Osteoblast (primary cell): Measurements from ENCODE around the gene SMARCA1. TPM values are rescaled to one million over a fixed set of nuclear protein-coding genes. Genes with fewer than 3 reads are reported as not detected.
"Not testable (repeated sequence)": the region's sequence is repeated elsewhere in the genome, so short reads cannot be mapped to it uniquely, and the experiment has no call there.

Experiments
- DNase-seq: peaks from one replicate; pipeline ENCODE4 v3.0.0; 2011; ENCODE audit warnings: low spot score, mixed read lengths; ENCODE audit not compliant: insufficient read length; ENCODE audit errors: missing footprints
- H2AFZ ChIP-seq: 2 replicates; pipeline ENCODE4 v1.6.0; 2011; ENCODE audit warnings: mild to moderate bottlenecking, low read length
- H3K27ac ChIP-seq: 2 replicates; pipeline ENCODE4 v1.5.1; 2011; ENCODE audit warnings: mild to moderate bottlenecking, low read depth, low read length, moderate library complexity
- H3K27me3 ChIP-seq: 2 replicates; pipeline ENCODE4 v1.6.0; 2012; ENCODE audit warnings: mild to moderate bottlenecking, control low read depth, inconsistent platforms, low read length, moderate library complexity; ENCODE audit not compliant: insufficient read depth
- H3K36me3 ChIP-seq: 2 replicates; pipeline ENCODE4 v1.5.1; 2011; ENCODE audit warnings: mild to moderate bottlenecking, low read length, control low read depth, moderate library complexity; ENCODE audit not compliant: insufficient read depth
- H3K4me1 ChIP-seq: 2 replicates; pipeline ENCODE4 v1.5.1; 2011; ENCODE audit warnings: mild to moderate bottlenecking, low read length, control low read depth, moderate library complexity; ENCODE audit not compliant: insufficient read depth
- H3K4me2 ChIP-seq: 2 replicates; pipeline ENCODE4 v1.6.0; 2011; ENCODE audit warnings: mild to moderate bottlenecking, low read length; ENCODE audit not compliant: insufficient read depth
- H3K4me3 ChIP-seq: fragments of 200-600 bp; sonication (generic); 3 replicates; pipeline ENCODE4 v1.5.1; 2012; ENCODE audit warnings: mild to moderate bottlenecking, low read length, inconsistent platforms; ENCODE audit not compliant: insufficient read depth
- H3K79me2 ChIP-seq: 2 replicates; pipeline ENCODE4 v1.6.0; 2012; ENCODE audit warnings: mild to moderate bottlenecking, low read length, control low read depth, inconsistent platforms; ENCODE audit not compliant: insufficient read depth
- H3K9me3 ChIP-seq: 2 replicates; pipeline ENCODE4 v1.5.1; 2011; ENCODE audit warnings: low read depth, low read length, control low read depth
- H4K20me1 ChIP-seq: 2 replicates; pipeline ENCODE4 v1.6.0; 2012; ENCODE audit warnings: mild to moderate bottlenecking, low read length, control low read depth; ENCODE audit not compliant: insufficient read depth
- total RNA-seq: library from RNA; depleted of rRNA; stranded (reverse); fragments of >200 nt; gene quantifications from 2 replicates; pipeline ENCODE4 v1.2.3, GENCODE V29; 2012
- TF ChIP-seq, protein P1 (sequence below): IDR thresholded peaks from 2 replicates; pipeline ENCODE4 v1.5.1; 2011; ENCODE audit warnings: mild to moderate bottlenecking, low read depth, low read length, moderate library complexity; ENCODE audit errors: extremely low read depth

The SMARCA1 gene
- total RNA-seq, 1 donor, result 58.6 TPM

DNA sequence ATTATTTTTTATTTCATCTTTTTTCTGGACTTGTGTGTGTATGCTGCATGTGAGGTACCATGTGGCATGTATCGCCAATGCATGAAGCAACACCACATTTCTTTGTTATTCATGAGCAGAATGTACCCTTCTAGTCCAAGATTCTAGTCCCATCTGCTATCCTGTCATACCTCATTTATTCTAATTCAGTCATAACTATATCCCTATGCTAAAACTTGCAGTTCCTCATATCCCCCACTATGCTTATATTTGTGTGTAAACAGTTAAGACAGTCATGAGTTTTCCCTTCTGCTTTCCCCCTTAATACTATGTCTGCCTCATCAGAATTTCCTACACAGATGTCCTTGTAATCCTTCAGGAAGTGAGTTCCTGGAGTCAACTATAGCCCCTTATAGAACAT lies 36.5 kb upstream of the SMARCA1 start:
- Histone ChIP-seq H2AFZ (no peak overlapping the region), H3K27ac (no peak overlapping the region), H3K79me2 (no peaks in the 10 kb centered on the region), H3K27me3 (peaks cover 2% of the 10 kb centered on the region), H3K36me3 (peaks cover 26% of the 10 kb centered on the region), H3K4me3 (no peak overlapping the region), H3K4me2 (no peak overlapping the region), H3K4me1 (no peaks in the 10 kb centered on the region), H4K20me1 (no peaks in the 10 kb centered on the region), H3K9me3 (no peaks in the 10 kb centered on the region)
- TF ChIP-seq, protein P1, sequence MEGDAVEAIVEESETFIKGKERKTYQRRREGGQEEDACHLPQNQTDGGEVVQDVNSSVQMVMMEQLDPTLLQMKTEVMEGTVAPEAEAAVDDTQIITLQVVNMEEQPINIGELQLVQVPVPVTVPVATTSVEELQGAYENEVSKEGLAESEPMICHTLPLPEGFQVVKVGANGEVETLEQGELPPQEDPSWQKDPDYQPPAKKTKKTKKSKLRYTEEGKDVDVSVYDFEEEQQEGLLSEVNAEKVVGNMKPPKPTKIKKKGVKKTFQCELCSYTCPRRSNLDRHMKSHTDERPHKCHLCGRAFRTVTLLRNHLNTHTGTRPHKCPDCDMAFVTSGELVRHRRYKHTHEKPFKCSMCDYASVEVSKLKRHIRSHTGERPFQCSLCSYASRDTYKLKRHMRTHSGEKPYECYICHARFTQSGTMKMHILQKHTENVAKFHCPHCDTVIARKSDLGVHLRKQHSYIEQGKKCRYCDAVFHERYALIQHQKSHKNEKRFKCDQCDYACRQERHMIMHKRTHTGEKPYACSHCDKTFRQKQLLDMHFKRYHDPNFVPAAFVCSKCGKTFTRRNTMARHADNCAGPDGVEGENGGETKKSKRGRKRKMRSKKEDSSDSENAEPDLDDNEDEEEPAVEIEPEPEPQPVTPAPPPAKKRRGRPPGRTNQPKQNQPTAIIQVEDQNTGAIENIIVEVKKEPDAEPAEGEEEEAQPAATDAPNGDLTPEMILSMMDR, result no peak
- peak; percentile 32 for DNase-seq

DNA sequence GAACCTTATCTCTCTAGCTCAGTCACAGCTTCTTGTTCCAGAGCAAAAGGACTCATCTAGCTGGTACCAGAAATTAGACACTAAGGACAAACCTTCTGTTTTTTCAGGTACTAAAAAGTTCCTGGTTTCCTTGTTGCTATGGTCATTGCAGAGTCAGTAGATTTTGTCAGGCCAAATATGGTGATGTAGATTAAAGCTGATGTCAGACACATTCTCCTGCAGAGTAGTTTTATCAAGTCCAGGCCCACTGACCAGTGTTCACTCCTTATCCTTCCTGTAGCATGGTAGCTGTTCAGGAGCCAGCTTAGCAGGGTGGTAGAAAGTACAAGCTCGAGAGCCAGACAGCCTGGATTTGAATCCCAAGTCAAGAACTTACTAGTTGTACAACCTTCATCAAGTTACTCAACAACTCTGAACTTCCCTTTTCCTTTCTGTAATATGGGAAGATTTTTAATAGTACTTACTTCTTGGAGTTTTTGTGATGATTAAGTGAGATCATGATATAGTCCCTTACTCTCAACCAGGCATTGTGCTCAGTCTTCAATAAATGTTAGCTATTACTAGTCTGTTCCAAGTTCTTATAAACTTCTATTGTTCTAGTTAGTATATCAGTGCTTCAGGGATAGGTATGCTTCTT lies 34.7 kb upstream of the SMARCA1 start:
- H3K4me2 ChIP-seq, result no peak overlapping the region
- no peak overlapping the region for H3K4me3 ChIP-seq
- no peaks in the 10 kb centered on the region for H3K9me3 ChIP-seq
- no peak for DNase-seq
- H3K36me3 ChIP-seq, result peaks cover 22% of the 10 kb centered on the region
- H3K79me2 ChIP-seq, result no peaks in the 10 kb centered on the region
- TF ChIP-seq, protein P1, result no peak
- no peaks in the 10 kb centered on the region for H3K4me1 ChIP-seq
- H3K27ac ChIP-seq, result no peak overlapping the region
- no peak overlapping the region for H2AFZ ChIP-seq
- no peaks in the 10 kb centered on the region for H4K20me1 ChIP-seq
- H3K27me3 ChIP-seq, result peaks cover 2% of the 10 kb centered on the region

DNA sequence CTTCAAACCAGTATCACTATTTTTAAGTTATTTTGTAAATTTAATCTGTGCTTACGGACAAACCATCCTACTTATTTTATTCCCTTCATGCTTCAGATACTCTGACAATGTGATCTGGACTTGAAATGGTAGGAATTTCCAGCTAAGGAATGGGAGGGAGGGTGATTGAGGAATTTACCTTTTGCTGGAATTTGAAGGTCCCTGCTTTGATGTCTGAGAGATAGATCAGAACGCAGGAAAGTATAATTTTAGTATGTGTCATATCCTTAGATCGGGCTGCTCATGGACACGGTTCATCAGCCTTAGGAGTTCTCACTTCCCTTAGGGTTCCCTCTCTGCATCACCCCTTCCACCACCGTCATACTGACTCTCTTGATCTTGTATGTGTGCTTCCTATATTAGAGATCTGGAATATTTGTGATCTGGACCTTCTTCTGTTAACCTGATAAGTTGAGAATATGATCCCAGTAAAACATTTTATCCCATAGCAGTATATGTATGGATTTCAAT lies 33.6 kb upstream of the SMARCA1 start:
- no peaks in the 10 kb centered on the region for H3K79me2 ChIP-seq
- peaks cover 13% of the 10 kb centered on the region for H3K36me3 ChIP-seq
- TF ChIP-seq, protein P1, result no peak
- H3K4me3 ChIP-seq, result no peak overlapping the region
- DNase-seq, result no peak
- no peak overlapping the region for H2AFZ ChIP-seq
- no peaks in the 10 kb centered on the region for H3K4me1 ChIP-seq
- H3K9me3 ChIP-seq, result no peaks in the 10 kb centered on the region
- H3K27ac ChIP-seq, result no peak overlapping the region
- no peaks in the 10 kb centered on the region for H4K20me1 ChIP-seq
- H3K27me3 ChIP-seq, result peaks cover 2% of the 10 kb centered on the region
- H3K4me2 ChIP-seq, result no peak overlapping the region

DNA sequence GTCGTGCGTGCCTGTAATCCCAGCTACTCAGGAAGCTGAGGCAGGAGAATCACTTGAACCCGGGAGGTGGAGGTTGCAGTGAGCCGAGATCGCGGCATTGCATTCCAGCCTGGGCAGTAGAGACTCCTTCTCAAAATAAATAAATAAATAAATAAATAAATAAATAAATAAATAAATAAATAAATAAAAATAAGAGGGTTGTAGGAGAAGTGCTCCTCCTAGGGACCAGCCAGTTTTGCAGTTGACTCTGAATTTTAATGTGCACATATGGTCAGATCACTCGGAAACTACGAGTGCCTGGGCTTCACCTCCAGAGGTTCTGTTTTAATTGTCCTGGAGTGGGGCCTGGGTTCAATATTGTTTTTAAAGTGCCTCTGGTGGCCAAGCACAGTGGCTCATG lies 31.5 kb upstream of the SMARCA1 start:
- not testable (repeated sequence) for H3K4me1 ChIP-seq, H3K79me2 ChIP-seq, H2AFZ ChIP-seq, H3K27me3 ChIP-seq, H3K9me3 ChIP-seq, H3K27ac ChIP-seq, H4K20me1 ChIP-seq, H3K4me3 ChIP-seq, DNase-seq, H3K4me2 ChIP-seq
- peaks cover 11% of the 10 kb centered on the region for H3K36me3 ChIP-seq
